Measurements from ENCODE around the gene MAML3.

MAML3 gene

GRCh38 chr4:139849219-139849618 is 304.8 kb downstream of the MAML3 start:
- no peak overlapping the region for H3K27ac ChIP-seq (ENCODE audit: low read length)
- no peak overlapping the region for H3K4me3 ChIP-seq (ENCODE audit: low read depth in 1 of 2, low read length in 2 of 2)
- no peaks in the 10 kb centered on the region for H3K4me1 ChIP-seq (ENCODE audit: control insufficient read depth in 1 of 2, insufficient read depth in 2 of 2, low read length in 2 of 2)
- no peaks in the 10 kb centered on the region for H3K27me3 ChIP-seq (ENCODE audit: low read depth, low read length)
- H3K9me3 ChIP-seq (ENCODE audit: control insufficient read depth in 1 of 2, low read length in 2 of 2): no peaks in the 10 kb centered on the region
- no peaks in the 10 kb centered on the region for H3K36me3 ChIP-seq (ENCODE audit: control insufficient read depth in 1 of 2, insufficient read depth in 2 of 2, low read length in 2 of 2)

DNA sequence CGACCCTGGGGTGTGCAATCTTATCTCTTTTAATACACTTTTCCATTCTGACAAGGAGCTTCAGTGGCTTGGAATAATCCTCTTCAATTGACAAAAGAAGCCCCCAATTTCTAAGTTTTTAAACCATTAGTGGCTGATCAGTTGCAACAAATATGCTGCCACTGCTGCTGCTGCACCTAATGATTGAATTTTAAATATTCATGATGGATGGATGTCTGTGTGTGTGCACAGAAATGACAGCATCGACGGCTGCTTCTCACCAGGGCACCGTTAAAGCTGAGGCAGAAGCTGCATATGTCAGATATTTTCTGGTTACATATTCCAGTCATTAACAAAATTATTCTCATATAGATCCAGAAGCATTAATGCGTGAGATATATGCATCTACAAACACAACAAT is 306.0 kb downstream of the MAML3 start:
- H3K36me3 ChIP-seq (ENCODE audit: control insufficient read depth in 1 of 2, insufficient read depth in 2 of 2, low read length in 2 of 2): no peaks in the 10 kb centered on the region
- H3K4me3 ChIP-seq (ENCODE audit: low read depth in 1 of 2, low read length in 2 of 2): no peak overlapping the region
- H3K27ac ChIP-seq (ENCODE audit: low read length): no peak overlapping the region
- no peaks in the 10 kb centered on the region for H3K9me3 ChIP-seq (ENCODE audit: control insufficient read depth in 1 of 2, low read length in 2 of 2)
- no peaks in the 10 kb centered on the region for H3K27me3 ChIP-seq (ENCODE audit: low read depth, low read length)
- H3K4me1 ChIP-seq (ENCODE audit: control insufficient read depth in 1 of 2, insufficient read depth in 2 of 2, low read length in 2 of 2): no peaks in the 10 kb centered on the region

GRCh38 chr4:139847602-139848001 is 306.4 kb downstream of the MAML3 start:
- no peak overlapping the region for H3K27ac ChIP-seq (ENCODE audit: low read length)
- H3K4me1 ChIP-seq (ENCODE audit: control insufficient read depth in 1 of 2, insufficient read depth in 2 of 2, low read length in 2 of 2): no peaks in the 10 kb centered on the region
- no peaks in the 10 kb centered on the region for H3K27me3 ChIP-seq (ENCODE audit: low read depth, low read length)
- no peaks in the 10 kb centered on the region for H3K9me3 ChIP-seq (ENCODE audit: control insufficient read depth in 1 of 2, low read length in 2 of 2)
- no peak overlapping the region for H3K4me3 ChIP-seq (ENCODE audit: low read depth in 1 of 2, low read length in 2 of 2)
- H3K36me3 ChIP-seq (ENCODE audit: control insufficient read depth in 1 of 2, insufficient read depth in 2 of 2, low read length in 2 of 2): no peaks in the 10 kb centered on the region

DNA sequence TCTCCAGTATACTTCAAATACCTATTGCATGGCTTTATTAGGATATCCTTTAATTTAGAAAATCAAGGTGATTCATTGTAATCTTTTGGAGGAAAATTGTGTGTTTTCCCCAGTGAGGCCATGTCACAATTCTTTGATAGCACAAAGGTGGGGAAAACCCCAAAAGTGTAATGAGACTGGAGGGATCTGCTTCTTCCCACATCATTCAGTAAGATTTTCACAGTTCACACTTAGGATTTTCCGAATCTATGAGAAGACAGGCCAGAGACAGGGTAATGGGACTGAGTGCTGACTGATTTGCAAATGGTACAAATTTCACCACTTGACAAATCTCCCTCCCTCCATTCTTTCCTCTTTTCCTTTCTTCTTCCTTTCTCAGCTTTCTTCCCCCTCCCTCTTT is 307.2 kb downstream of the MAML3 start:
- Histone ChIP-seq H3K9me3 (ENCODE audit: control insufficient read depth in 1 of 2, low read length in 2 of 2) (no peaks in the 10 kb centered on the region), H3K27ac (ENCODE audit: low read length) (no peak overlapping the region), H3K27me3 (ENCODE audit: low read depth, low read length) (no peaks in the 10 kb centered on the region), H3K4me3 (ENCODE audit: low read depth in 1 of 2, low read length in 2 of 2) (no peak overlapping the region), H3K36me3 (ENCODE audit: control insufficient read depth in 1 of 2, insufficient read depth in 2 of 2, low read length in 2 of 2) (no peaks in the 10 kb centered on the region), H3K4me1 (ENCODE audit: control insufficient read depth in 1 of 2, insufficient read depth in 2 of 2, low read length in 2 of 2) (peaks cover 0 to 4% of the 10 kb centered on the region in 2 donors)

GRCh38 chr4:139845453-139846093 is 308.4 kb downstream of the MAML3 start:
- no peaks in the 10 kb centered on the region for H3K36me3 ChIP-seq (ENCODE audit: control insufficient read depth in 1 of 2, insufficient read depth in 2 of 2, low read length in 2 of 2)
- no peak overlapping the region for H3K27ac ChIP-seq (ENCODE audit: low read length)
- no peaks in the 10 kb centered on the region for H3K9me3 ChIP-seq (ENCODE audit: control insufficient read depth in 1 of 2, low read length in 2 of 2)
- no peaks in the 10 kb centered on the region for H3K27me3 ChIP-seq (ENCODE audit: low read depth, low read length)
- no peak overlapping the region for H3K4me3 ChIP-seq (ENCODE audit: low read depth in 1 of 2, low read length in 2 of 2)
- H3K4me1 ChIP-seq (ENCODE audit: control insufficient read depth in 1 of 2, insufficient read depth in 2 of 2, low read length in 2 of 2): peaks cover 0 to 12% of the 10 kb centered on the region in 2 donors

DNA sequence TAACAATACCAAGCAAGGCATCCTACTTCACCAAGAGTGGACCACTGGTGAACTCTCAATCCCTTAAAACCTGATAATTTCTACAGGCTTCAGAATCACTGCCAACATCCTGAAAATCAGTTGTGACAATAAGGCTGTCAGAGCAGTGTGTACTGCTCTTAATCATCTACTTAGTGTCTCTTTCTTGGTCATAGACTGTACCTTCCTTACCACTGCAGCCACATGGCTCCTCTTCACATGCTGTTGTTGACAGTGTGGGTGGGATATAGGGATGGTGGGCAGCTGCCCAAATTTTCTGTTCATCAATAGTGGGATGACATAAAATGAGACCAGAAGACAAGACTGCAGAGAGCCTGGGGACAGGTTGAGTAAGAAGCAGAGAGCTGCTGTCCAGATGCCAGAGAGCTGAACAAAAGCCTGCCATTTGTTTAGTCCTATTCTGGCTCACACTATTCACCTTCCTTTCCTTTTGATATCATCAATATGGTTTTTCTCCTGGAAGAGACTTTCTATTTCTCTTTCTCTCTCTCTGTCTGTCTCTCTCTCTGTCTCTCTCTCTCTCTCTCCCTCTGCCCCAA is 309.4 kb downstream of the MAML3 start:
- H3K27ac ChIP-seq (ENCODE audit: low read length): no peak overlapping the region
- no peak overlapping the region for H3K4me3 ChIP-seq (ENCODE audit: low read depth in 1 of 2, low read length in 2 of 2)
- no peaks in the 10 kb centered on the region for H3K9me3 ChIP-seq (ENCODE audit: control insufficient read depth in 1 of 2, low read length in 2 of 2)
- no peaks in the 10 kb centered on the region for H3K36me3 ChIP-seq (ENCODE audit: control insufficient read depth in 1 of 2, insufficient read depth in 2 of 2, low read length in 2 of 2)
- peaks cover 6 to 12% of the 10 kb centered on the region in 2 donors for H3K4me1 ChIP-seq (ENCODE audit: control insufficient read depth in 1 of 2, insufficient read depth in 2 of 2, low read length in 2 of 2)
- no peaks in the 10 kb centered on the region for H3K27me3 ChIP-seq (ENCODE audit: low read depth, low read length)

- Histone ChIP-seq H3K4me3 (ENCODE audit: low read depth in 1 of 2, low read length in 2 of 2) (no peak overlapping the region), H3K36me3 (ENCODE audit: control insufficient read depth in 1 of 2, insufficient read depth in 2 of 2, low read length in 2 of 2) (no peaks in the 10 kb centered on the region), H3K27ac (ENCODE audit: low read length) (no peak overlapping the region), H3K27me3 (ENCODE audit: low read depth, low read length) (no peaks in the 10 kb centered on the region), H3K9me3 (ENCODE audit: control insufficient read depth in 1 of 2, low read length in 2 of 2) (no peaks in the 10 kb centered on the region), H3K4me1 (ENCODE audit: control insufficient read depth in 1 of 2, insufficient read depth in 2 of 2, low read length in 2 of 2) (peaks cover 11 to 12% of the 10 kb centered on the region in 2 donors)
These were observed 309.9 kb downstream of the MAML3 start for GRCh38 chr4:139844057-139844456.

DNA sequence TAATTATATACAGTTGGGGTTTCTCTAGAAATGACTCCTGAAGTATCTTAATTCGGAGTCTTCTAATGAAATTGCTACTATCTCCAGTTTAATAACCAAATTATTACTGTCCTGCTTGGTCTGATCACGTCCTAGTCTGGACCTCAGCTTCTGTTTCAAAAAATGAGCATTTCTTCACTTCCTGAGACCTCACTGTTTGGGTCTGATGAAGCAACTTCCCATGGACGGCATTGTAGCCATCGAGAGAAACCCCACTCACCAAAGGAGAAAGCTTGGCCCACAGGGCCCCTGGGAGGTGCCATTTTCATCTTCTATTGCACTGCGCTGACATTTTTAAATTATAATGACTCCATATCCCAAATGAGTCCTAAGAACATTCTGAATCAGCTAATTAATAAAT is 310.3 kb downstream of the MAML3 start:
- Histone ChIP-seq H3K36me3 (ENCODE audit: control insufficient read depth in 1 of 2, insufficient read depth in 2 of 2, low read length in 2 of 2) (no peaks in the 10 kb centered on the region), H3K9me3 (ENCODE audit: control insufficient read depth in 1 of 2, low read length in 2 of 2) (no peaks in the 10 kb centered on the region), H3K4me3 (ENCODE audit: low read depth in 1 of 2, low read length in 2 of 2) (no peak overlapping the region), H3K27ac (ENCODE audit: low read length) (no peak overlapping the region), H3K4me1 (ENCODE audit: control insufficient read depth in 1 of 2, insufficient read depth in 2 of 2, low read length in 2 of 2) (peaks cover 12 to 14% of the 10 kb centered on the region in 2 donors), H3K27me3 (ENCODE audit: low read depth, low read length) (no peaks in the 10 kb centered on the region)

GRCh38 chr4:139841464-139842195 is 312.4 kb downstream of the MAML3 start:
- Histone ChIP-seq H3K27ac (ENCODE audit: low read length) (no peak overlapping the region), H3K4me3 (ENCODE audit: low read depth in 1 of 2, low read length in 2 of 2) (no peak overlapping the region)

DNA sequence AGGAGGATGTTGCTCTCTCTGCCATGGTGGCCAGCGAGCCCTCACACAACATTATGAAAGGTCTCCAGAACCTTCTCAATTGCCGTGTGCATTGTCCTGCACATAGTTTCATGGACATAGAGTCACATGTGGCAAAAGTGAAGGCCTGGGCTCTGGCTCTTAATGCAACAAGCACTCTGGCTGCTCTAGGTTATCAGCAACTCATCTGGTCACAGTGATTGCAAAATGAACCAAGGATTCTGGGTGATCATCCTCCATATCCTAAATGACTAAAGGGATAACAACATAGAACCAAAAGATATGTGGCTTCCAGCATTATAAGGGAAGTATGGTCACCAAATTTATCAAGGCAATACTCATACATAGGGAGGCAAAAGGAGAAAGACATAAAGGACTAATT is 313.2 kb downstream of the MAML3 start:
- H3K36me3 ChIP-seq (ENCODE audit: control insufficient read depth in 1 of 2, insufficient read depth in 2 of 2, low read length in 2 of 2): no peaks in the 10 kb centered on the region
- H3K4me3 ChIP-seq (ENCODE audit: low read depth in 1 of 2, low read length in 2 of 2): no peak overlapping the region
- no peaks in the 10 kb centered on the region for H3K9me3 ChIP-seq (ENCODE audit: control insufficient read depth in 1 of 2, low read length in 2 of 2)
- H3K27ac ChIP-seq (ENCODE audit: low read length): no peak overlapping the region
- peaks cover 12 to 14% of the 10 kb centered on the region in 2 donors for H3K4me1 ChIP-seq (ENCODE audit: control insufficient read depth in 1 of 2, insufficient read depth in 2 of 2, low read length in 2 of 2)
- H3K27me3 ChIP-seq (ENCODE audit: low read depth, low read length): no peaks in the 10 kb centered on the region

More at GRCh38 chr4:139841464-139842195, 312.4 kb downstream of the MAML3 start:
- Histone ChIP-seq H3K4me1 (ENCODE audit: control insufficient read depth in 1 of 2, insufficient read depth in 2 of 2, low read length in 2 of 2) (peaks cover 12 to 14% of the 10 kb centered on the region in 2 donors), H3K36me3 (ENCODE audit: control insufficient read depth in 1 of 2, insufficient read depth in 2 of 2, low read length in 2 of 2) (no peaks in the 10 kb centered on the region), H3K9me3 (ENCODE audit: control insufficient read depth in 1 of 2, low read length in 2 of 2) (no peaks in the 10 kb centered on the region), H3K27me3 (ENCODE audit: low read depth, low read length) (no peaks in the 10 kb centered on the region)

GRCh38 chr4:139839403-139840031 is 314.5 kb downstream of the MAML3 start:
- Histone ChIP-seq H3K9me3 (ENCODE audit: control insufficient read depth in 1 of 2, low read length in 2 of 2) (no peaks in the 10 kb centered on the region), H3K4me3 (ENCODE audit: low read depth in 1 of 2, low read length in 2 of 2) (no peak overlapping the region), H3K36me3 (ENCODE audit: control insufficient read depth in 1 of 2, insufficient read depth in 2 of 2, low read length in 2 of 2) (no peaks in the 10 kb centered on the region), H3K27ac (ENCODE audit: low read length) (no peak overlapping the region), H3K4me1 (ENCODE audit: control insufficient read depth in 1 of 2, insufficient read depth in 2 of 2, low read length in 2 of 2) (peaks cover 12 to 14% of the 10 kb centered on the region in 2 donors), H3K27me3 (ENCODE audit: low read depth, low read length) (no peaks in the 10 kb centered on the region)
